Measurements from ENCODE around the gene EML4. TPM values are rescaled to one million over a fixed set of nuclear protein-coding genes. Genes with fewer than 3 reads are reported as not detected.

EML4 gene
- total and polyA plus RNA-seq, 3 experiments from 2014 or later: 58.0 to 70.8 (median 61.5) TPM

- H3K9me3 Mint-ChIP-seq: no peaks in the 10 kb centered on the region
- peak overlapping the region in 3 of 7 donors; percentile 45 to 47 (median 46) for H3K4me3 Mint-ChIP-seq
- Histone ChIP-seq H3K4me3 (ENCODE audit: low read length) (no peak overlapping the region), H3K9me3 (ENCODE audit: low read length) (no peaks in the 10 kb centered on the region), H3K4me1 (ENCODE audit: insufficient read depth, low read length) (peaks cover 33% of the 10 kb centered on the region), H3K27me3 (ENCODE audit: insufficient read depth, low read length, poor library complexity, severe bottlenecking) (no peaks in the 10 kb centered on the region), H3K27ac (ENCODE audit: low read depth, low read length) (no peak overlapping the region), H3K36me3 (ENCODE audit: insufficient read depth, low read length) (peaks cover 4% of the 10 kb centered on the region)
- POLR2A ChIA-PET: interaction anchor here (0.6 kb wide), 1 partner anchor 135 kb away, joined by 4 read pairs; no protein-coding TSS in a partner anchor
- H3K4me1 Mint-ChIP-seq: peaks cover 69 to 89% (median 85%) of the 10 kb centered on the region in 3 donors
- peak overlapping the region in 4 of 8 donors; percentile 26 to 67 (median 62) for H3K27ac Mint-ChIP-seq
- H3K27me3 Mint-ChIP-seq: no peaks in the 10 kb centered on the region
- DNase-seq: no peak
- CTCF ChIA-PET: no interaction called here
- peaks cover 5 to 71% (median 20%) of the 10 kb centered on the region in 3 donors for H3K36me3 Mint-ChIP-seq
These were observed 80.1 kb downstream of the EML4 start for GRCh38 chr2:42249284-42249683.

- POLR2A ChIA-PET: interaction anchor here (0.6 kb wide), 1 partner anchor 136 kb away, joined by 4 read pairs; no protein-coding TSS in a partner anchor
- Histone ChIP-seq H3K9me3 (ENCODE audit: low read length) (no peaks in the 10 kb centered on the region), H3K27ac (ENCODE audit: low read depth, low read length) (no peak overlapping the region), H3K4me3 (ENCODE audit: low read length) (no peak overlapping the region), H3K27me3 (ENCODE audit: insufficient read depth, low read length, poor library complexity, severe bottlenecking) (no peaks in the 10 kb centered on the region), H3K4me1 (ENCODE audit: insufficient read depth, low read length) (peaks cover 29% of the 10 kb centered on the region), H3K36me3 (ENCODE audit: insufficient read depth, low read length) (peaks cover 4% of the 10 kb centered on the region)
- H3K36me3 Mint-ChIP-seq: peaks cover 5 to 73% (median 24%) of the 10 kb centered on the region in 3 donors
- H3K4me3 Mint-ChIP-seq: peak overlapping the region in 6 of 7 donors; percentile 3 to 72 (median 46)
- no peaks in the 10 kb centered on the region for H3K27me3 Mint-ChIP-seq
- CTCF ChIA-PET: no interaction called here
- peak overlapping the region; percentile 2 to 79 (median 55) for H3K27ac Mint-ChIP-seq
- no peak for DNase-seq
- H3K4me1 Mint-ChIP-seq: peaks cover 69 to 88% (median 85%) of the 10 kb centered on the region in 3 donors
- H3K9me3 Mint-ChIP-seq: no peaks in the 10 kb centered on the region
These were observed 80.7 kb downstream of the EML4 start for GRCh38 chr2:42249887-42250286.

GRCh38 chr2:42250925-42251324 lies 81.8 kb downstream of the EML4 start:
- Mint-ChIP-seq H3K27me3 (no peaks in the 10 kb centered on the region), H3K4me1 (peaks cover 73 to 96% (median 92%) of the 10 kb centered on the region in 3 donors), H3K36me3 (peaks cover 5 to 68% (median 23%) of the 10 kb centered on the region in 3 donors), H3K27ac (peak overlapping the region; percentile 43 to 84 (median 74)), H3K9me3 (no peaks in the 10 kb centered on the region), H3K4me3 (peak overlapping the region in 6 of 7 donors; percentile 8 to 72 (median 48))
- Histone ChIP-seq H3K36me3 (ENCODE audit: insufficient read depth, low read length) (peaks cover 2% of the 10 kb centered on the region), H3K27me3 (ENCODE audit: insufficient read depth, low read length, poor library complexity, severe bottlenecking) (no peaks in the 10 kb centered on the region), H3K9me3 (ENCODE audit: low read length) (no peaks in the 10 kb centered on the region), H3K4me1 (ENCODE audit: insufficient read depth, low read length) (peaks cover 34% of the 10 kb centered on the region), H3K27ac (ENCODE audit: low read depth, low read length) (no peak overlapping the region), H3K4me3 (ENCODE audit: low read length) (no peak overlapping the region)
- ChIA-PET POLR2A (interaction anchor here (0.6 to 1.2 kb wide), 3 partner anchors 10 to 137 kb away, joined by 3 to 8 read pairs (median 3); no protein-coding TSS in a partner anchor), CTCF (no interaction called here)
- peak in 1 of 5 donors; percentile 21 for DNase-seq

- Mint-ChIP-seq H3K9me3 (no peaks in the 10 kb centered on the region), H3K4me3 (peak overlapping the region; percentile 0 to 57 (median 20)), H3K36me3 (peaks cover 0 to 65% (median 13%) of the 10 kb centered on the region in 3 donors), H3K4me1 (peaks cover 72 to 95% (median 93%) of the 10 kb centered on the region in 3 donors), H3K27ac (peak overlapping the region; percentile 8 to 95 (median 42)), H3K27me3 (no peaks in the 10 kb centered on the region)
- Histone ChIP-seq H3K27me3 (ENCODE audit: insufficient read depth, low read length, poor library complexity, severe bottlenecking) (no peaks in the 10 kb centered on the region), H3K27ac (ENCODE audit: low read depth, low read length) (no peak overlapping the region), H3K36me3 (ENCODE audit: insufficient read depth, low read length) (no peaks in the 10 kb centered on the region), H3K9me3 (ENCODE audit: low read length) (no peaks in the 10 kb centered on the region), H3K4me1 (ENCODE audit: insufficient read depth, low read length) (peaks cover 47% of the 10 kb centered on the region), H3K4me3 (ENCODE audit: low read length) (no peak overlapping the region)
- DNase-seq: peak in 2 of 5 donors; percentile 17 to 30
- CTCF ChIA-PET: interaction anchor here (1.6 kb wide), 1 partner anchor 14 kb away, joined by 3 read pairs; no protein-coding TSS in a partner anchor
- POLR2A ChIA-PET: interaction anchor here (1.2 kb wide), 1 partner anchor 120 kb away, joined by 3 read pairs; no protein-coding TSS in a partner anchor
These were observed 83.3 kb downstream of the EML4 start for GRCh38 chr2:42252464-42252863.

DNA sequence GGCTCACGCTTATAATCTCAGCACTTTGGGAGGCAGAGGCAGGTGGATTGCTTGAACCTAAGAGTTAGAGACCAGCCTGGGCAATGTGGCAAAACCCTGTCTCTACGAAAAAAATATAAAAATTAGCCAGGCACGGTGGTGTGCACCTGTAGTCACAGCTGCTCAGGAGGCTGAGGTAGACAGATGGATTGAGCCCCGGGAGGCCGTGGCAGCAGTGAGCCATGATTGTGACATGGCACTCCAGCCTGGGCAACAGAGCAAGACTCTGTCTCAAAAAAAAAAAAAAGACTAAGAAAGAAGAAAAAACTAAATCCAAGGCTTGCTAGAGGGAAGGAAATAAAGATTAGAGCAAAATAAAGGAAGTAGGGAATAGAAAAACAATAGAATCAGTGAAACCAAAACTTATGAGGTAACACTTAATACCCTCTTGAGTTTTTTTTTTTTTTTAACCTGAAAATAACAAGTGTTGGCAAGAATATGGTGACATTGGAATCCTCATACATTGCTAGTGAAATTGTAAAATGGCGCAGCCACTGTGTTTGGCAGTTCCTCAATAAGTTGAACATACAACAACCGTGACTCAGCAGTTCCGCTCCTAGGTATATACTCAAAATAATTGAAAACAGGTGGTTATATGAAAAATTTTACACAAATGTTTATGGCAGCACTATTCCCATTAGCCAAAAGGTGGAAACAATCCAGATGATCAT lies 85.2 kb downstream of the EML4 start:
- Mint-ChIP-seq H3K36me3 (peaks cover 0 to 74% (median 16%) of the 10 kb centered on the region in 3 donors), H3K9me3 (no peaks in the 10 kb centered on the region), H3K4me1 (peaks cover 73 to 84% (median 79%) of the 10 kb centered on the region in 3 donors), H3K27me3 (no peaks in the 10 kb centered on the region), H3K4me3 (peak overlapping the region in 2 of 7 donors; percentile 22 to 54), H3K27ac (peak overlapping the region in 1 of 8 donors; percentile 52)
- H3K4me3 ChIP-seq (ENCODE audit: low read length): no peak overlapping the region
- peaks cover 46% of the 10 kb centered on the region for H3K4me1 ChIP-seq (ENCODE audit: insufficient read depth, low read length)
- ChIA-PET POLR2A (no interaction called here), CTCF (no interaction called here)
- no peaks in the 10 kb centered on the region for H3K27me3 ChIP-seq (ENCODE audit: insufficient read depth, low read length, poor library complexity, severe bottlenecking)
- DNase-seq: no peak
- H3K36me3 ChIP-seq (ENCODE audit: insufficient read depth, low read length): peaks cover 4% of the 10 kb centered on the region
- no peak overlapping the region for H3K27ac ChIP-seq (ENCODE audit: low read depth, low read length)
- no peaks in the 10 kb centered on the region for H3K9me3 ChIP-seq (ENCODE audit: low read length)

- CTCF ChIA-PET: interaction anchor here (0.9 to 1.1 kb wide), 2 partner anchors 9 to 171 kb away, joined by 3 read pairs; no protein-coding TSS in a partner anchor
- Histone ChIP-seq H3K9me3 (ENCODE audit: low read length) (no peaks in the 10 kb centered on the region), H3K4me3 (ENCODE audit: low read length) (no peak overlapping the region), H3K27me3 (ENCODE audit: insufficient read depth, low read length, poor library complexity, severe bottlenecking) (no peaks in the 10 kb centered on the region), H3K27ac (ENCODE audit: low read depth, low read length) (no peak overlapping the region), H3K4me1 (ENCODE audit: insufficient read depth, low read length) (peaks cover 24% of the 10 kb centered on the region), H3K36me3 (ENCODE audit: insufficient read depth, low read length) (peaks cover 16% of the 10 kb centered on the region)
- Mint-ChIP-seq H3K36me3 (peaks cover 0 to 71% (median 16%) of the 10 kb centered on the region in 3 donors), H3K4me3 (peak overlapping the region in 6 of 7 donors; percentile 14 to 57 (median 42)), H3K4me1 (peaks cover 52 to 66% (median 57%) of the 10 kb centered on the region in 3 donors), H3K27ac (peak overlapping the region in 7 of 8 donors; percentile 20 to 86 (median 51)), H3K9me3 (no peaks in the 10 kb centered on the region), H3K27me3 (no peaks in the 10 kb centered on the region)
- DNase-seq: no peak
- POLR2A ChIA-PET: no interaction called here
These were observed 87.4 kb downstream of the EML4 start for GRCh38 chr2:42256505-42256904.

DNA sequence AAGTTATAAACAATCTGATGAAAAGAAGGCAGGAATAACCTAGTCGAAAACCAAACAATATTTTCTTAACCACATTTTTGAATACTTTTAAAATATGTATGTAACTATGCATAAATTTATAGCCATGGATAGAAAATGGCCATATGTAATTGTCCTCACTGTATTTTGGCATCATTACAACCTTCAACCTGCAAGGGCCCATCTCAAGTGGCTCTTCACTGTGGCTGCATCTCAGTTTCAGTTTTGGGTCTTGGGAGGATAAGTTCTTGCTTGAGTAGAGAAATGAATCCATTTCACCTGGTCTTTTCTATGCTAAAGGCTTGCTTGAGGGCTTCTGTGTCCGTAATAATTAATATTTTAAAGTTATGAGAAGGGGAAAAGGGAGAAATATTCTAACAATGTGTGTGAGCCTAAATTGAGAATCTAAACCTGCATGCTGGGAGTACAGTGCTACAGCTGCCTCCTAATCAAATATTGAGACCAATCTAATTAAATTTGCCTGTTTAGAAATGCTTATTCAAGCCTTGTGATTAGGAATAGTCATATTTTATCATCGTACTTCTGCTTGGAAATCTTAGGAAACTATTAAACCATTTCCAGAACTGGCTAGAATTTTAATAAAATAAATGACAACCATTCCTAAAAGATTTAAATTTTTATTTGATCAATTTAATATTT lies 92.5 kb downstream of the EML4 start:
- Mint-ChIP-seq H3K9me3 (no peaks in the 10 kb centered on the region), H3K4me1 (peaks cover 15 to 29% (median 18%) of the 10 kb centered on the region in 3 donors), H3K4me3 (no peak overlapping the region), H3K27ac (peak overlapping the region in 1 of 8 donors; percentile 37), H3K36me3 (peaks cover 0 to 78% (median 10%) of the 10 kb centered on the region in 3 donors), H3K27me3 (no peaks in the 10 kb centered on the region)
- no peak for DNase-seq
- ChIA-PET POLR2A (interaction anchor here (0.7 kb wide), 1 partner anchor 50 kb away, joined by 5 read pairs; no protein-coding TSS in a partner anchor), CTCF (no interaction called here)
- peaks cover 23% of the 10 kb centered on the region for H3K36me3 ChIP-seq (ENCODE audit: insufficient read depth, low read length)
- H3K9me3 ChIP-seq (ENCODE audit: low read length): no peaks in the 10 kb centered on the region
- H3K27ac ChIP-seq (ENCODE audit: low read depth, low read length): no peak overlapping the region
- no peak overlapping the region for H3K4me3 ChIP-seq (ENCODE audit: low read length)
- H3K4me1 ChIP-seq (ENCODE audit: insufficient read depth, low read length): peaks cover 6% of the 10 kb centered on the region
- no peaks in the 10 kb centered on the region for H3K27me3 ChIP-seq (ENCODE audit: insufficient read depth, low read length, poor library complexity, severe bottlenecking)

Measured in CD8-positive, alpha-beta memory T cell (primary cell).